Measurements from ENCODE around the gene OSBPL6.

DNA sequence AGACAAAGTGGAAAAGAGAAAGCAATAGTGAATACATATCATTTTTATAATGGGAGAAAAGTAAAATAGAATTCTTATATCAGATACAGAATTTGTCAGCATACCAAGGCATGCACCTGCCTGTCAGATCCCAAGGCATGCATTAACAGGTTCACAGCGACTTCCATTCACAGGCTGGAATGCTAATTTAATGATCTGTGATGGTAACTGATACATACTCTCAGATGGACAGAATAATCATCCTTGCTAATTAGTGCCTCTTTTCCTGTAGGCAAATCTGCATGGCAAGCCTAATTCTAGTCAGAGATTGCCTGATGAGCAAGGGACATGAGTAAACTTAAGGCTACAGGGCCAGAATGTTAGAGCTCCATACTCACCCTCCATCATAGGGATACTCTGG, 180.6 kb downstream of the OSBPL6 start:
- no peak for TF ChIP-seq EP300 (IDR thresholded peaks at IDR 0.05)
- TF ChIP-seq, protein P1, sequence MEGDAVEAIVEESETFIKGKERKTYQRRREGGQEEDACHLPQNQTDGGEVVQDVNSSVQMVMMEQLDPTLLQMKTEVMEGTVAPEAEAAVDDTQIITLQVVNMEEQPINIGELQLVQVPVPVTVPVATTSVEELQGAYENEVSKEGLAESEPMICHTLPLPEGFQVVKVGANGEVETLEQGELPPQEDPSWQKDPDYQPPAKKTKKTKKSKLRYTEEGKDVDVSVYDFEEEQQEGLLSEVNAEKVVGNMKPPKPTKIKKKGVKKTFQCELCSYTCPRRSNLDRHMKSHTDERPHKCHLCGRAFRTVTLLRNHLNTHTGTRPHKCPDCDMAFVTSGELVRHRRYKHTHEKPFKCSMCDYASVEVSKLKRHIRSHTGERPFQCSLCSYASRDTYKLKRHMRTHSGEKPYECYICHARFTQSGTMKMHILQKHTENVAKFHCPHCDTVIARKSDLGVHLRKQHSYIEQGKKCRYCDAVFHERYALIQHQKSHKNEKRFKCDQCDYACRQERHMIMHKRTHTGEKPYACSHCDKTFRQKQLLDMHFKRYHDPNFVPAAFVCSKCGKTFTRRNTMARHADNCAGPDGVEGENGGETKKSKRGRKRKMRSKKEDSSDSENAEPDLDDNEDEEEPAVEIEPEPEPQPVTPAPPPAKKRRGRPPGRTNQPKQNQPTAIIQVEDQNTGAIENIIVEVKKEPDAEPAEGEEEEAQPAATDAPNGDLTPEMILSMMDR (IDR thresholded peaks at IDR 0.05): no peak
